Measurements from ENCODE around the gene USP46. TPM values are rescaled to one million over a fixed set of nuclear protein-coding genes. Genes with fewer than 3 reads are reported as not detected.

The USP46 gene
- total and polyA plus RNA-seq, 2 of the 8 experiments (the other 6 are each of a cell fraction or from before 2014, with no cell fraction given), result 10.6 to 62.4 TPM

- H2BK5ac ChIP-seq (ENCODE audit: low read depth, low read length), result no peak overlapping the region
- 88% methylated on average over 6 of the region's 6 CpGs; no CpG with 5 or more reads in 1 of the 2 experiments for WGBS, 2 experiments (ENCODE audit: extremely low coverage in 1 of 2, insufficient coverage in 1 of 2, insufficient read length in 1 of 2, insufficient replicate concordance in 2 of 2, low coverage in 1 of 2, low lambda C conversion rate in 2 of 2, missing lambda C conversion rate in 1 of 2)
- no peaks in the 10 kb centered on the region for H3K27me3 ChIP-seq (replicated peaks in 1 of 4; ENCODE audit: control insufficient read depth in 3 of 4, extremely low read depth in 1 of 4, insufficient read depth in 3 of 4, low read length in 3 of 4)
- TF ChIP-seq CHD1 (IDR thresholded peaks at IDR 0.05; ENCODE audit: low read depth, low read length), result no peak
- TF ChIP-seq POLR2AphosphoS5 (IDR thresholded peaks at IDR 0.05; ENCODE audit: low read depth, low read length), result no peak
- TF ChIP-seq ATF3 (IDR thresholded peaks at IDR 0.05; ENCODE audit: insufficient read depth, low read depth, low read length), result no peak
- TF ChIP-seq RFX5 (IDR thresholded peaks at IDR 0.05; ENCODE audit: borderline replicate concordance, low read depth, low read length), result no peak
- no peak for TF ChIP-seq HDAC6 (IDR thresholded peaks at IDR 0.05; ENCODE audit: low read depth, low read length)
- no peak for TF ChIP-seq SP2 (IDR thresholded peaks at IDR 0.05; ENCODE audit: low read length)
- TF ChIP-seq E2F6 (IDR thresholded peaks at IDR 0.05), result no peak
- no peak for TF ChIP-seq PHF8 (conservative IDR thresholded peaks at IDR 0.05; ENCODE audit: low read depth, low read length)
- TF ChIP-seq CEBPB (IDR thresholded peaks at IDR 0.05; ENCODE audit: low read depth, low read length), result no peak
- TF ChIP-seq NRF1 (IDR thresholded peaks at IDR 0.05; ENCODE audit: low read depth, low read length), result no peak
- no peak overlapping the region for H2BK12ac ChIP-seq (ENCODE audit: low read depth, low read length)
- H3K56ac ChIP-seq (replicated peaks; ENCODE audit: insufficient read length, low read depth, low read length), result no peak overlapping the region
- no peak overlapping the region for H2AFZ ChIP-seq (ENCODE audit: low read length)
- H3K36me3 ChIP-seq (ENCODE audit: control insufficient read depth in 2 of 4, insufficient read depth in 4 of 4, low read length in 3 of 4), result no peaks in the 10 kb centered on the region
- no peak overlapping the region for H3K14ac ChIP-seq (ENCODE audit: insufficient read length)
- no peak overlapping the region for H3K9ac ChIP-seq (replicated peaks in 1 of 4; ENCODE audit: extremely low read depth in 1 of 4, low read depth in 3 of 4, low read length in 3 of 4)
- no peak overlapping the region for H2AK5ac ChIP-seq (ENCODE audit: low read depth, low read length)
- no peak overlapping the region for H2BK15ac ChIP-seq (ENCODE audit: low read length)
- H3K79me2 ChIP-seq (ENCODE audit: control insufficient read depth in 1 of 2, insufficient read depth in 2 of 2, low read length in 2 of 2), result no peaks in the 10 kb centered on the region
- FAIRE-seq (peak; percentile 13), DNase-seq (ENCODE audit: low read depth in 1 of 2, low spot score in 2 of 2) (no peak)
- CTCF ChIA-PET (ENCODE audit: partially characterized antibody), result interaction anchor here (0.7 to 2.4 kb wide), 4 partner anchors 15 to 377 kb away, joined by 3 to 10 read pairs (median 6); no protein-coding TSS in a partner anchor
- H4K91ac ChIP-seq (replicated peaks; ENCODE audit: insufficient read length, low read length), result no peak overlapping the region
- H3K4me2 ChIP-seq (ENCODE audit: insufficient read depth in 1 of 2, low read depth in 2 of 2, low read length in 2 of 2), result no peak overlapping the region
- H3K79me1 ChIP-seq (ENCODE audit: low read depth, low read length), result no peaks in the 10 kb centered on the region
- no peaks in the 10 kb centered on the region for H3K9me3 ChIP-seq (ENCODE audit: insufficient read depth in 2 of 2, low read depth in 1 of 2, low read length in 1 of 2)
- peaks cover 0 to 5% (median 4%) of the 10 kb centered on the region in 4 experiments; a peak in 3 of 7 replicates for H3K4me1 ChIP-seq (replicated peaks in 1 of 4; ENCODE audit: control insufficient read depth in 3 of 4, insufficient read depth in 4 of 4, low read length in 3 of 4)
- no peak overlapping the region for H3K4ac ChIP-seq (replicated peaks; ENCODE audit: insufficient read length, low read depth, low read length)
- no peaks in the 10 kb centered on the region for H3K23me2 ChIP-seq (ENCODE audit: low read depth, low read length)
- no peak overlapping the region for H3K4me3 ChIP-seq (ENCODE audit: extremely low read depth in 1 of 4, insufficient read depth in 2 of 4, low read depth in 3 of 4, low read length in 4 of 4)
- no peak overlapping the region for H3K27ac ChIP-seq (ENCODE audit: low read depth, low read length)
- no peak overlapping the region for H2BK20ac ChIP-seq (ENCODE audit: low read length)
- POLR2A ChIA-PET (ENCODE audit: partially characterized antibody), result no interaction called here
- no peak overlapping the region for H3K23ac ChIP-seq (ENCODE audit: insufficient read length)
- H4K5ac ChIP-seq (ENCODE audit: insufficient read length, low read depth, low read length), result no peak overlapping the region
- no peak overlapping the region for H2BK120ac ChIP-seq (replicated peaks; ENCODE audit: low read depth, low read length)
- no peaks in the 10 kb centered on the region for H4K20me1 ChIP-seq (replicated peaks in 1 of 2; ENCODE audit: control insufficient read depth in 1 of 2, insufficient read depth in 2 of 2, low read length in 2 of 2)
- no peak overlapping the region for H3K18ac ChIP-seq (ENCODE audit: extremely low read depth, low read length)
- H4K8ac ChIP-seq (ENCODE audit: extremely low read depth, insufficient read depth, low read length), result no peak overlapping the region
Measured at GRCh38 chr4:52572936-52573485, 86.1 kb downstream of the USP46 start.
